Measurements from ENCODE around the gene METAP1D. TPM values are rescaled to one million over a fixed set of nuclear protein-coding genes. Genes with fewer than 3 reads are reported as not detected.

The METAP1D gene
- polyA plus RNA-seq, 1 of the 3 experiments (the other 2 are of a cell fraction), result 10.3 TPM

- POLR2A ChIA-PET, result no interaction called here
- TF ChIP-seq PBX3 (IDR thresholded peaks at IDR 0.05) (no peak), USF1 (IDR thresholded peaks at IDR 0.05; ENCODE audit: borderline replicate concordance, low read depth) (no peak), GABPA (IDR thresholded peaks at IDR 0.05; ENCODE audit: low read depth) (no peak), SMC3 (IDR thresholded peaks at IDR 0.05; ENCODE audit: low read depth, low read length) (no peak), RAD21 (IDR thresholded peaks at IDR 0.05; ENCODE audit: low read length) (no peak), GATA2 (CRISPR knock-in tag; IDR thresholded peaks at IDR 0.05) (no peak), YY1 (IDR thresholded peaks at IDR 0.05; ENCODE audit: low read depth) (no peak), JUND (IDR thresholded peaks at IDR 0.05) (no peak), RFX5 (IDR thresholded peaks at IDR 0.05; ENCODE audit: low read length) (no peak), REST (IDR thresholded peaks at IDR 0.05; ENCODE audit: low read depth, low read length) (no peak), EZH2phosphoT487 (IDR thresholded peaks at IDR 0.05; ENCODE audit: borderline replicate concordance, low read depth) (no peak), TAF1 (IDR thresholded peaks at IDR 0.05; ENCODE audit: borderline replicate concordance, low read depth, low read length) (no peak), SIN3A (IDR thresholded peaks at IDR 0.05; ENCODE audit: borderline replicate concordance, low read depth, low read length) (no peak), FOXJ3 (CRISPR knock-in tag; IDR thresholded peaks at IDR 0.05) (no peak), CHD2 (IDR thresholded peaks at IDR 0.05; ENCODE audit: low read length, partially characterized antibody) (no peak)
- Histone ChIP-seq H4K20me1 (ENCODE audit: insufficient read depth) (0 out of 2 replicates have a peak, but pooled peaks cover 13% of the 10 kb centered on the region), H3K79me2 (ENCODE audit: insufficient read depth) (no peaks in the 10 kb centered on the region), H3K36me3 (replicated peaks in 1 of 2; ENCODE audit: control insufficient read depth in 1 of 2, insufficient read depth in 2 of 2, low read length in 1 of 2) (no peaks in the 10 kb centered on the region), H3K4me3 (ENCODE audit: low read depth in 2 of 2, low read length in 1 of 2) (no peak overlapping the region), H3K4me2 (peak overlapping the region; percentile 90), H3K4me1 (ENCODE audit: control insufficient read depth in 1 of 2, insufficient read depth in 2 of 2, low read depth in 1 of 2, low read length in 1 of 2) (peaks cover 22 to 32% of the 10 kb centered on the region in 2 experiments), H2AFZ (ENCODE audit: low read depth) (peak overlapping the region; percentile 64; the same call in 1 of the 2 replicates), H3K9ac (no peak overlapping the region), H3K27me3 (ENCODE audit: insufficient read depth) (peaks cover 62% of the 10 kb centered on the region), H3K9me2 (no peaks in the 10 kb centered on the region), H3K27ac (ENCODE audit: low read depth in 2 of 2, low read length in 1 of 2) (no peak overlapping the region), H3F3A (replicated peaks; ENCODE audit: insufficient read depth) (peaks cover 24% of the 10 kb centered on the region), H3K9me3 (no peaks in the 10 kb centered on the region)
- CTCF ChIA-PET, result interaction anchor here (1.5 kb wide), 2 partner anchors 11 to 16 kb away, joined by 5 to 9 read pairs; partner anchors contain the start of gene DLX1
- WGBS (ENCODE audit: low lambda C conversion rate), result 56% methylated on average over 4 of the region's 9 CpGs
- DNase-seq, result peak; percentile 53
Measured at GRCh38 chr2:172097557-172098131, 97.9 kb downstream of the METAP1D start.

Measured in SK-N-SH (cell line).